Head of caudate nucleus (tissue), 42 donors: ENCODE data around the gene KLF5.
A peak's percentile ranks its signal among the peaks of the same experiment; 100 is the strongest.

Experiments used
- DNase-seq, 42 donors: peaks; one replicate each; pipeline versions ENCODE4 v3.0.0 to v3.0.0-alpha.2; 2020 to 2021; ENCODE audit warnings: mixed read lengths in 7 of 42
- intact Hi-C: fragments of 100-400 bp; cut with DNase I; formaldehyde crosslinking; loops from one replicate; pipeline ENCODE4 v1.15.0; 2022

KLF5 gene

DNA sequence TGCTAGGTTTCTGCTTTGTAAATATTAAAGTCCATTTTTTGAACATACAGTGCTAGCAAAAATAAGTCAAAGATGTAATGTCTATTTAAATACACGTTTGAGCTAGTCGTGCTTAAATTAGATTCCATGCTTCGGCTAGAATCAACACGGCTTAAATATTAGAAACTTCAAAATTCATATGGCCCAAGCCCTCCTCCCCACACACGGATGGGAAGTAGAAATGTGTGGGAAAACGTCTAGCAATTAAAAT, 816 bp upstream of the KLF5 start:
- intact Hi-C loops: no loop called here

DNA sequence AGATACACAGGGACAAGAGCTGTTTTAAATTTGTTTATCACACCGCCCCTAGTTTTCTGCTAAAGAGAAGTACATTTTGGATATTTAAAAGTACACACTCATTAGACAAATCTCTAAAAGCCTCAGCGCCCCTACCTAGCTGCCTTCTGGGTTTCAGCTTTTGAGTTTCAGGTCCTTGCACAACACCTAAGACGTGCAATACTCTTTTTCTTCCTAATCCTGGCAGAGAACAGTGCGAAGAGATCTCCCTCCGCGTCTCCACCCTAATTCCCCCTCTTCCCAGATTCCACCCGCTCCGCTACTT, 421 bp upstream of the KLF5 start:
- no peak for DNase-seq

More for the DNA sequence above, 816 bp upstream of the KLF5 start:
- DNase-seq: no peak

GRCh38 chr13:73059460-73060250, 850 bp downstream of the KLF5 start:
- peak in 38 of 42 donors; percentile 16 to 73 (median 50) for DNase-seq
- intact Hi-C loops: no loop called here

More for the DNA sequence above, 421 bp upstream of the KLF5 start:
- intact Hi-C loops: no loop called here

- DNase-seq: peak in 31 of 42 donors; percentile 4 to 72 (median 37)
- intact Hi-C loops: no loop called here
Measured at GRCh38 chr13:73060251-73061160, 1.7 kb downstream of the KLF5 start.

GRCh38 chr13:73061473-73061872, 2.7 kb downstream of the KLF5 start:
- DNase-seq: peak in 1 of 42 donors; percentile 15
- intact Hi-C loops: no loop called here

DNA sequence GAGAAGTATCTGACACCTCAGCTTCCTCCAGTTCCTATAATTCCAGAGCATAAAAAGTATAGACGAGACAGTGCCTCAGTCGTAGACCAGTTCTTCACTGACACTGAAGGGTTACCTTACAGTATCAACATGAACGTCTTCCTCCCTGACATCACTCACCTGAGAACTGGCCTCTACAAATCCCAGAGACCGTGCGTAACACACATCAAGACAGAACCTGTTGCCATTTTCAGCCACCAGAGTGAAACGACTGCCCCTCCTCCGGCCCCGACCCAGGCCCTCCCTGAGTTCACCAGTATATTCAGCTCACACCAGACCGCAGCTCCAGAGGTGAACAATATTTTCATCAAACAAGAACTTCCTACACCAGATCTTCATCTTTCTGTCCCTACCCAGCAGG, 3.1 kb downstream of the KLF5 start:
- intact Hi-C loops: no loop called here
- DNase-seq: peak in 3 of 42 donors; percentile 10 to 25 (median 10)

DNA sequence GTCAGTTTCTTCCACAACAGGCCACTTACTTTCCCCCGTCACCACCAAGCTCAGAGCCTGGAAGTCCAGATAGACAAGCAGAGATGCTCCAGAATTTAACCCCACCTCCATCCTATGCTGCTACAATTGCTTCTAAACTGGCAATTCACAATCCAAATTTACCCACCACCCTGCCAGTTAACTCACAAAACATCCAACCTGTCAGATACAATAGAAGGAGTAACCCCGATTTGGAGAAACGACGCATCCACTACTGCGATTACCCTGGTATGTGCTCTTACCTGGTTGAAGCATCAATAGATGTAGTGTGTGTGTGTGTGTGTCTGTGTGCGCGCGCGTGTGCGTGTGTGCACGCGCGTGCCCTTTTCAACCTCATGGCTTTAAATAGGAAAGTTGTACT, 3.7 kb downstream of the KLF5 start:
- DNase-seq: peak in 6 of 42 donors; percentile 8 to 22 (median 13)
- intact Hi-C loops: no loop called here

DNA sequence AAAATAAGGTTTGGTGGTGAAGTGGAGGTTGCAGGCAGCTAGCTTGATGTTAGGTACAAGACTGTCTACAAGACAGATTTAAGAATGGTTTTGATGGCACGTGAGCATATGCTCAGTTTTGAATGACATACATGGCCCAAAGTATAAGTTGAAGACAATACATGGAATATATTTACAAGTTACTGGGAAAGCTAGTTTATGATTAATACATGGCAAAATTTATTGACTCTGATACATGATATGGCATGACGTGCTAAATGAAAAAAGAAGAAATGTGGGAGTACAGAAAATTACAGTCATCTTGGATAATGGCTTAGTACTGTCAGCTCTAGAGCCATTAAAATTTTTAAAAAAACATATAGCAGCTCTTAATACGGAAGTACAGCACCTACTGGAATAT, 4.4 kb downstream of the KLF5 start:
- intact Hi-C loops: no loop called here
- no peak for DNase-seq

GRCh38 chr13:73065036-73065435, 6.2 kb downstream of the KLF5 start:
- intact Hi-C loops: no loop called here
- no peak for DNase-seq

DNA sequence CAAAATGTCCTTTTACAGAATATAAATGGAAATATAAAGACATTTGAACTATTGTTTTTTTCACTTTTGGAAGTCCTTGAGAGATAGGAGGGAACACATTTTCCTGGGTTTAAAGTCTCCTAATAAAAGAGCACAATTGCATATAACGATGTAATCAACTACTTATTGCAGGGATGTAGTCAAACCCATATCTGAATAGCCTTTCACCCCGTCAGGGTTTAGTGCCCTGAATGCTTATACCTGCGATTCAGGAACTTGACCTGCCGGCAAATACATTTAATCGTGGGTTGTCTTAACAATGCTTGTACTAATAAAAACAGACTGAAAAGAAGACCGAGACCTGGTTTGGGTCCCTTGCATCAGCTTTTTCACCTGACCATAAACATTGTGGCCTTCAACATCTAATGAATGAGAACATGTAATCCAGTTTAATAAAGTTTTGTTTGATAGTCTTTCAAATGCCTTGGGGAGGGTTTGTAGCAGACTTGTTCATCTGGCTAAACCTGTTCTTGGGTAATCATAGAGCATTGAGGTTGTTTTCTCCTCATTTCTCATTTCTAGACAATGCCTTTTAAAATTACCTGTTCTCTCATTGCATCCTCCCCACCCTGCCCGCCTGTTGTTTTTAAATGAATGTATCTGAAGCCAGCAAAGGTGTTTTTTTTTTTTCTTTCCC, 7.0 kb downstream of the KLF5 start:
- intact Hi-C loops: no loop called here
- no peak for DNase-seq

- no peak for DNase-seq
- intact Hi-C loops: no loop called here
Measured at GRCh38 chr13:73069206-73069805, 10.5 kb downstream of the KLF5 start.

DNA sequence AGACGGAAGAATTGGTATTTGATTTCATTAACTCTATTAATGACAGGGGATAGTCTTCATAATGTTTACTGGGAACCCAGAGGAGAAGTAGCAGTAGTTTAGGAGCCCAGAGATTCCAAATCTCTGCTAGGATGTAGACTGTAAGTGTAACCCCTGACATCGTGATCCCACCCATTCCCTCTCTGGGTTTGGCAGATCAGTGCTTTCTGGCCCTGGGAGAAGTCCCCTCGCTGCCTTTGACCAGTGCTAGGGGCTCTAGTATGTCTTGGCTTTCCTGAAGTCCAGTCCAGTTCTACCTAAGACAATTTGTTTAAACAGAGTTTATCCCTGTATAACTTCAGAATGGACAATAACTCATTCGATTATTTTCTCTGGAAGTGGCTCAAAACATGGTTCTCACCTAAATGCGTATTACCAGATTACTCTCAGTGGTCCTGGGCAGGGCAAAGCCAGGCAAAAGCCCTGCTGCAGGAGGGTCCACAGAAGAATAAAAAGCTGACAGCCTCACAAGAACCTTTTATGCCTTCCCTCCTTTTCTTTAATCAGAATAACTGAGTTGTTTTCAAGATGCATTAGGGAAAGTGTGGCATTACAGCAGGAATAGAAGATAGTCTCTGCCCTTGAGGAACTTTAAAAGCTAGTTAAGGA, 11.8 kb downstream of the KLF5 start:
- DNase-seq: no peak
- intact Hi-C loops: no loop called here

DNA sequence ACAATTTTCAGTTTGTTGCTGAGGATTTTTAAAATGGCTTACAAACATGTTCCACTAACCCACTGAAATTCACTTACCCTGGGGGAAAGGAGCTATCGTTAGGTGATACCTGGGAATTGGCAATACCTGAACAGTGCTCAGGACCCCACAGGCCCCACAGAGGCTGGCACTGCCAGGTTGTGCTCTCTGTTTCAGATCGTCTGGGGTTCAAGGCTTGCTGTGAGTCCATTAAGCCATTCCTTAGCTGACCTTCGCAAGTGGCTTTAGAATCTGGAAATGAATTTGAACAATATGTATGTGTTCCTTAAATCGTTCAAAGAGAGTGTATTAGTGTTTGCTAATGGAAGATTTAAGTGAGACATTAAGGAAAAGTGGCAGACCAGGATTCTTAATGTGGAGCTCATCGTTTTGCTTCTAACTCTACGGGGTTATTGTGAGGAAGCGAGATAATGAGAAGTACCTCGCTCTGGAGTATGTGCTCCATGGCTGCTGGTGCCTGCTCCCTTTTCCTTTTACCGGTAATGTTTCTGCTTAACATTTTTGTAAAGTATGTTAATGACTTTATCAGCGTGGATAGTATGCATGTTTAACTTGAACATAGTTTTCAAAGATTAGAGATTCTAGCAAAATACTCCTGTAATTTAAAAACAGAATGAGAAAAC, 13.6 kb downstream of the KLF5 start:
- DNase-seq: no peak
- intact Hi-C loops: no loop called here

- DNase-seq: no peak
- intact Hi-C loops: no loop called here
Measured at GRCh38 chr13:73073050-73073449, 14.2 kb downstream of the KLF5 start.

DNA sequence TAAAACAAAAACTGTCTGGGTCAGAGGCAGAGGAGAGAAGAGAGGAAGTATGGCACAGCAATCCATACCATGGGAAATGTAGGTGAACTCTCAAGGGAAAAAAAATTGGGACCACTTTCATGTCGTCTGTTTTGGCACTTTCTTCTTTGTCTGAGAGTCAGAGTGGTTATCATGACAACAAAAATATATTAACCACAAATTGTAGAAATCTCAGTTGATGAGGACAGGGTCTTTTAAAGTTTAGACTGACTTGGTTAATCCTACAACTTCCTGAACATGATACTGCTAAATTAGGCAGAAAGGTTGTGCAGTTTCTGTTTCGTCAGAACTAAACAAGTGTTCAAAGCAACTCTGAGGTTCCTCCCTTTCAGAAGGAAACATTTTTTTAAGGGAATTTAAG, 15.2 kb downstream of the KLF5 start:
- no peak for DNase-seq
- intact Hi-C loops: no loop called here

GRCh38 chr13:73074926-73075325, 16.1 kb downstream of the KLF5 start:
- intact Hi-C loops: no loop called here
- DNase-seq: no peak

GRCh38 chr13:73075546-73075945, 16.7 kb downstream of the KLF5 start:
- no peak for DNase-seq
- intact Hi-C loops: no loop called here

- DNase-seq: no peak
- intact Hi-C loops: no loop called here
Measured at GRCh38 chr13:73075954-73076353, 17.1 kb downstream of the KLF5 start.

GRCh38 chr13:73077865-73078264, 19.1 kb downstream of the KLF5 start:
- intact Hi-C loops: no loop called here
- DNase-seq: no peak
